HG02943 (cell line): ENCODE data around the gene PPP1R12A.

Experiments used
- ATAC-seq: cut with Tn5 transposase; IDR thresholded peaks from one replicate; pipeline ENCODE4 v1.9.1; 2021; ENCODE audit warnings: mild to moderate bottlenecking, low read depth, moderate library complexity; ENCODE audit not compliant: unreplicated experiment

Gene PPP1R12A

DNA sequence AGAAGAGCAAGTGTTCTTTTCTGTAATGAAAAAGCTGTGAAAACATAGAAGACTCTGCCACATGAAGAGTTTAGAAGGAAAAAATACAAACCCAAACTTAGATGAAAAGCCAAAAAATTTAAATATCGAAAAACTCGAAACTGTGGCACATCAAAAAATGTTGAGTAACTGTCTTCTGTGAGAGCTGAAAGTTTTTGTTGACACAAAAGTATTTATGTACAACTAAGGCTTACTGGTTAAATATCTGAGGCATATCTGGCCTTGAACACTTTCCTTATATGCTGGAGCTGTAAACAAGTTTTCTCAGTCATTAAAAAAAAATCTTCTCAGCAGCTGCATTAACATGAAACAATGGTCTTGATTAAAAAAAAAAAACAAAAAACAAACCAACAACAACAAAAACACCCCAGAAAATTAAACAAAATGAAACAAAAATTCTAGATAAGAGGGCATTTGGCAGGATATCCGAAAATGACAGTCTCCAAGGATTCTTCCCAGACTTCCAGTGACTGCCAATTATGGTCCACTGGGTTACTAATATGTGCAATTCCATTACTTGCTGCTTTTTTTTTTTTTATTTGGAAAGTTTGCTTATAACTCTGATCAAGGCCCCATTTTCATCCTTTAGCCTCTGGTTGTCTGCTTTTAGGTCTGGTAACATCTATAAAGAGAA is 159.4 kb downstream of the PPP1R12A start:
- no peak for ATAC-seq

DNA sequence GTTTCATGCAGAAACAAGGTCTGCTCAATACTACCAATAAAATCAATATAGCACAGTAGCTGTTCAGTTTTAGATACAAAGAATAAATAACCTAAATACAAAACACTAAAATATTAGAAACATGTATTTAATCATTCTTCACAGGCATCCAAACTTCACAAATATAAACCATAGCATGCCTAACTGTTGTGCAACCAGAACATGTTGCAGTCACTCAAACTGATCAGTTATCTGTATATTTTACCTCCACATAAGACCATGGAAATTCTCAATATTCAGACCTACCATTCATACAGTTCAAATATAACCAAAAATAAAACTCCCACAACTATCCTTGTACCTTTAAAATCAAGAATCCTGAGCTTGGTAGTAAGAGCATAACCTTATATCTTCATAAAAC is 161.0 kb downstream of the PPP1R12A start:
- no peak for ATAC-seq

DNA sequence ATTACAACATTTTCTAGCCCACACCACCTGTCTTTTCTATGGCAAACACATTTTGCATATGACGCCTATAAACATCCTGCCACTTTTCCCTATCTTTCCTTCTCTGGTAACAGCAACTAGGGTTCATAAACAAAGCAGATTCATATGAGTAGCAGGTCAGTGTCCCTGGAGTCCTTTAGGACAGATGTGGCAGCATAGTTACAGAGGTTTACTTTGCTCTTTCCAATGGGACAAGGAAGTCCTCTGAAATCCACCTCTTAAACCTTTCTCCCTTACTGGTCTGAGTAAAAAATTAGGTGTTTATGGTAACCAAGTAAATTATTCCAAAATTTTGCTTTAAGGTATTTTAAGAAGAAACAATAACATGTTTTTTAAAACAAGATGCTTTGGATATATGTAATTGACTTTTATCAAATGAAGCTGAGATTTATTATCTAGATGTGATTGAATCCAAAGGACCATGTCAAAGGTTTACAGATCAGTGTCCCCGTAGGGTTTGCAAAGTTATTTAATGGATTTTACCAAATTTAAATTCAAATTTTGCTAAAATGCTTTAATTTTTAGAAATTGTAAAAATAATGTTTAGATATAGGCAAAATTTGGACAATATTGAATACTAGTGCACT is 164.9 kb downstream of the PPP1R12A start:
- ATAC-seq: no peak

DNA sequence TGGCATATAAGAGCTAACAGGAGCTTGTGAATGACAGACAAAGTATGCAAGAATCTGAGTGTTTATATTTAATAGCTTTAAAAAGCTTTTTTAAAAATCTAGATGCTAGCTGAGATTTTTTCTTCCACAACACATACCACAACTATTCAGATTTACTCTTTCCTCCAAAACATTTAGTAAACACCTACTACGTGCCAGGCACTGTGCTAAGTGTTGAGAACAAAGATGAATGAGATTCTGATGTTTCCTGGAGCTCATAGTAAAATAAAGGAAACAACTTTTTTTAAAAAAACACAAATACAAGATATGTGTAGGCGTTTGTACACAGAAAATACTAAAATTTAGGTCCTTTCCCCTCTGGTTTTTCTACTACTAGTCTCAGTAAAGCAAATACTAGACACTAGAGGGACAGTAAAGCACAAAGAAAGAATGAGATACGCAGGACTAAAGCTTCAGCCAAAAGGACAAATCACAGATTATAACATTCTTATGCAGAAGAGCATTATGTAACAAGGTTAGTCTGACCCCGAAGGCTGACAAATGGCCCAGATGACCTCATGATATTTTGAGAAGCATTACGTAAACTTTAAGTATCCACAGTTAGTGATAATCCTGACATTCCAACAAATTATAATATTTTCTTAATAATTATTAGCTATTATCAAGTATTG is 165.6 kb downstream of the PPP1R12A start:
- no peak for ATAC-seq

DNA sequence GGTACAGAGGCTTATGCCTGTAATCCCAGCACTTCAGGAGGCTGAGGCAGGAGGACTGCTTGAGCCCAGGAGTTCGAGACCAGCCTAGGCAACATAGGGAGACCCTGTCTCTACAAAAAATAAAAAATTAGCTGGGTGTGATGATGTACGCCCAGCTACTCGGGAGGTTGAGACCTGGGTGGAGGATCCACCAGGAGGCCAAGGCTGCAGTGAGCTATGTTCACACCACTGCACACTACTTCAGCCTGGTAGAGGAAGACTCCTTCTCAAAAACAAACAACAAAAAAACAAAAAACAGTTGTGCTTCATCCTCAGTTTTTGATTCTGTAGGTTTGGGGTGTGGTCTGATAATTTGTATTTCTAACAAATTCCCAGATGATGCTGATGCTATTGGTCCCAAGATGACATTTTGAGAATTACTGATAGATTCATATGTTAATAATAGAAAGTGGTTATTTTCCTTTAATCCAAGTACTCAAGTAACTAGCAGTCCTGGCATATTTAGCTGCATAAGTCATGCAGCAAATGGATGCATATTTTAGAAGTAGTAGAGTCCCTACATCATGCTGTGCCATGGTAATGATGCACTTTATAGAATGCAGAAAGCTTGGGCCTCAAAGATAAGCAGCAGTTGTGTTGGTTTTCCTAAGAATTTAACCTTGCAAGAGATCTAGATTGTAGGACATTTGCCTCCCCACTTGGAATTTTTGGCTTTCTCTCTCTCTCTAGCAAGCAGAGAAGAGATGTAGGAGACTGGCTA is 168.0 kb downstream of the PPP1R12A start:
- ATAC-seq: no peak

DNA sequence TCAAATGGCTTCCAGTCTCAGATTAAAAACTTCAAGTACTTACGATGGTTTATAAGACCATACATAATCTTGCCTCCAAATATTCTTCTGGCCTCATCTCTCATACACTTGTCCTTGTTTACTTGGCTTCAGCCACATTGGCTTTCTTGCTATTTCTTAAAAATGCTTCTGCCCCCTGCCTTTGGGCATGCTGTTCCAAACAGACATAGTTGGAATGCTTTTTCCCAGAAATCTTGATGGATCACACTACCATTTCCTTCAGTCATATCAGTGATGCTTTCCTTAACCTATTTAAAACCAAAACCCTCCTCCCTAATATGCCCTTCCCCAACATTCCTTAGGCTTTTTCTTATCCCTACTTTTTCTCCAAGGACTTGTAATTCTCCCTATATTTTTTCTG is 169.7 kb downstream of the PPP1R12A start:
- no peak for ATAC-seq

DNA sequence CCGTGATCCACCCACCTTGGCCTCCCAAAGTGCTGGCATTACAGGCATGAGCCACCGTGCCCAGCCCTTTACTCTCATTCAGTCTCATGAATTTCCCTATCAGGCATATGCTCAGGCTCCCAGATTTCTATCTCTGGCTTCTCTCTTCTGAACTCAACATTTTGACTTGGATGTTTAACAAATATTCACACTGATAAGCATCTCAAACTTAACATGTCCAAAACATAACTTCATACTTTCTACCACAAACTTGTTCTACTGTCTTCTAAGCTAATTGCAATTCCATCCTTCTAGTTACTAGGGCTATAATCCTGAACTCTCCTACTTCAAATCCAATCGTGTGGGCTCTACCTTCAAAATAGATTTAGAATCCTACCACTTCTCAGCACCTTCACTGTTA is 170.3 kb downstream of the PPP1R12A start:
- no peak for ATAC-seq

DNA sequence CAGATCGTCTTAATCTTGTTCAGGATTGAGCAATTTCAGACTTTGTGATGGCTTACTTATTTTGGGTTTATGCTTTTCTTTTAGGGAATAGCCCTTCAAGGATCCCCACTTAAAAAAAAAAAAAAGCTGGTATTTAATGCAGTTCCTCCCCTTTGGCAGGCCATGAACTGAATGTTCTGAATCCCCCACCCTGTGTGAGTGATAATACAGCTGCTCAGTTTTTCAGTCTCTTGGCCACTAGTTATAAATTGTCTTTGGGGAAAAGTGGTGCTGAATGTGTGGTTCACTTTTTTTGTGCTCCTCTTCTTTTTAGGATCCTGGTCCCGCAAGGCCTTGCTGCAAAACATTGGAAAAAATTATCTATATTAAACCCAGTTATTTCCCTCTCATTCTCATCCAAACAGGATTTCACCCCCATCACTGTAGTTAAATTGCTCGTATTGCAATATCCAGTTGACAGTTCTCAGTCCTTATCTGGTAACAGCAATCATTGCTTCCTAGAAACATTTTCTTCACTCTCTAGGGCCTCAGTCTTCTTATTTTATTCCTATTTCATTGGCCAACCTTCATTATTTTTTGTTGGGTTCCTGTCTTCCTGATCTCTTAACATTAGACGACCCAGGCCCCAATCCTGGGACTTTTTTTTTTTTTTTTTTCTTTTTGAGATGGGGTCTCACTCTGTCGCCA is 171.0 kb downstream of the PPP1R12A start:
- no peak for ATAC-seq

DNA sequence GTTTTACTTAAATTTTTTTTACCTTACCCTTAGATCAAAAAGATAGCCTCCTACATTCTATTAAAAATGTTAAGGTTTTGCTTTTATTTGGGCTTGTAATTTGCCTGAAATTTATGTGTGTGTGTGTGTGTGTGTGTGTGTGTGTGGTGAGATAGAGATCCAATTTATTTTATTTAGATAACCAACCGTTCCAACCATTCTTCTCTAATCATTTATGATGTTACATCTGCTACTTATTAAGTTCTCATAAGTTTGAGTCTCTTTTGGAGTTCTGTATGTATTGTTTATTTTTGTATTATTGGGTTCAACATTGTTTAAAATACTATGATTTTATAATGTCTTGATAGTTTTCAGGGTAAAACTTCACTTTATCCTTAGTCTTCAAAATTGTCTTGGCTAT is 173.6 kb downstream of the PPP1R12A start:
- ATAC-seq: no peak

DNA sequence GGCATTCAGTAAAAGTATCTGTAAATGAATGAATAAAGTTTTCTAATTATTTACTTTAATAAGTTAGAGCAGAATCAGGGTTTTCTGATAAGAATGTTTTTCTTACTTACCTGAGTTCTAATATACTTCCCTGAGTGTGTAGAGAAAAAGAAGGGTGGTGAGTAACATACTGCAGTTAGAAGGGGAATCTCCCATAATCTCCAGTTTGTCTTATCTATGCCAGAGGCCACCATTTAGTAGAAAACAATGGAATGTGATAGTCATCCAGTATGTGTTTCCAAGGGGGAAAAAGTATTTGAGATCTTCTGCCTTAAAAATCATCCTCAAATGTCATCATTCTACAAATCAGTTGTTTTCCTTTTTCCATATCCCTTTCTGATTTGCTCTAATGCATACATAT is 187.6 kb downstream of the PPP1R12A start:
- ATAC-seq: no peak

DNA sequence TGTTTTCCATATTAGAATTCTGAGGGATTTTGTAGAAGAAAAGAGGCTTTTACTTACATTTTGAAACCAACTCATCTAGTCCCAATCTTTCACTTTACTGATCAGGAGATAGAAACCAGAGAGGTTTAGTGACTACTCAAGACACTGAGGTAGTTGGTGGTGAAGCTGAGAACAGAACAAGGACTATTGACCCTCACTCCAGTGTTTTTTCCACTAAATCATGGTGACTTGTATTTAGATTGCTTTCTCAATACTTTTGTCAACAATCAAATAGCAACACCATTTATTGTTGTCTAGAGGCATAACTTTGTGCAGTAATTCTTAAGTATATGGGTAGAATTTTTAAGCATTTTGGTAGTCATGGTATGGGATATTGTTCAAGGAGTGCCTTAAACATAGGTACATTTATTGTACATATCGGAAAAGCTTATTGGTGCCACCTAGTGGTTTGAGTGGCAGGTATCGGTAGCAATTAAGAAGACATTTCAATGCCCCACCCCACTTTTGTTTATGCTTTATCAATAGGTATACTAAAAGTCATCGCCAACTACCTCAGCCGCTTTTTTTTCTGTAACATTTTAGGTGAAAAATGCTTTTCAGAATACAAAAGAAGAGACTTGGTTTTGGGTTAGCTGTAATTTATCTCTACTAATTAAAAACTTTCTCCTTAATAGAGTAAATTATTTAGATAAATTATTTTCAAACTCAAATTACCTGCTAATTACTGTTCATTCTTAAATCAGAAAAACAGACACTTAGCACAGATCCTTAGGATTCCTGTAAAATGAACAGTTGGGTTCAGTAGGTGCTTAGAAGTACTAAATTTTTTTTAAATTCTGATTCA is 196.8 kb downstream of the PPP1R12A start:
- ATAC-seq: peak; percentile 84

DNA sequence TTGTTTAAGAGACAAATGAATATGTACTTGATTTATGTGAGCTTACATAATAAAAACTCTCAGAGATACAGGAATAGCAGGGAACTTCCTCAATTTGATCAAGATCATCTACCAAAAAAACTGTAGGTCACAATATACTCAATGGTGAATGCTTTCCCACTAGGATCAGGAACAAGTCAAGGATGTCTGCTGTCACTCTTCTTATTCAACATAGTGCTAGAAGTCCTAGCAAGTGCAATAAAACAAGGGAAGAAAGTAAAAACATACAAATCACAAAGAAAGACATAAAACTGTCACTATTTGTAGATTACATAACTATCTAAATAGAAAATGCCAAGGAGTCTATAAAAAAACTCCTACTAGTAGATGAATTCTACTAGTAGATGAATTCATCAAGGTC is 202.3 kb downstream of the PPP1R12A start:
- no peak for ATAC-seq

DNA sequence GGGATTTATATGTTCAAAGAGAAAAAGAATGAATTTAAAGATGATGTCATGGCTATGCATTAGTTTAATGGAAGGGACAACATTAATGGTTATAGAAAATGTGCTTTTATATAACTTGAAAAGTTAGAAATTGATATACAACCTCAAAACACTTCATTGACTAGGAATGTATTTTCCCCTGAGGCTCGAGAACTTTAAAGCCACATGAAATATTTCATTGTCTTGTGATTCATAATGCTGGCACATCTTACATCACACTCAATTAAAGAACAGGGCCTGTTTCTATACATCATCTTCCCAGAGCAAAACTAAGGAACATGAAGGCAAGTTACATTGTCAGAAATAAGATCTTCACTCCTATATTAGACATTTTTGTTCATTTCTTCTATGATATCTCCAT is 208.9 kb downstream of the PPP1R12A start:
- no peak for ATAC-seq
